Ovary (tissue), 9 donors: ENCODE results near the gene EEF1AKMT3. TPM values are rescaled to one million over a fixed set of nuclear protein-coding genes. Genes with fewer than 3 reads are reported as not detected.

Source experiments
- DNase-seq, 5 donors: peaks; one replicate each; pipeline ENCODE4 v3.0.0-alpha.2; 2019 to 2020
- H3K27ac ChIP-seq, 2 donors: fragments of 200-600 bp; one replicate each; pipeline versions ENCODE4 v1.5.1 to v1.8.0; 2019 to 2022
- H3K27me3 ChIP-seq: fragments of 200-600 bp; one replicate; pipeline ENCODE4 v1.8.0; 2022
- H3K36me3 ChIP-seq: fragments of 200-600 bp; sonication (generic); one replicate; pipeline ENCODE4 v1.5.1; 2019
- H3K4me1 ChIP-seq: one replicate; pipeline ENCODE4 v1.8.1; 2013; ENCODE audit warnings: mild to moderate bottlenecking, moderate library complexity; ENCODE audit not compliant: insufficient read depth
- H3K4me3 ChIP-seq: fragments of 200-600 bp; sonication (generic); one replicate; pipeline ENCODE4 v1.5.1; 2017
- H3K9me3 ChIP-seq, 2 donors: fragments of 200-600 bp in 1 of 2; sonication (generic) in 1 of 2; one replicate each; pipeline versions ENCODE4 v1.5.1 to v1.8.1; 2013 to 2019; ENCODE audit warnings: mild to moderate bottlenecking in 1 of 2, moderate library complexity in 1 of 2
- EP300 ChIP-seq: sonication (generic); formaldehyde crosslinking; IDR thresholded peaks from one replicate; pipeline ENCODE4 v1.6.1; 2017; ENCODE audit warnings: antibody characterized with exemption
- POLR2A ChIP-seq: fragments of 450-650 bp; IDR thresholded peaks from one replicate; pipeline ENCODE4 v1.6.1; 2017; ENCODE audit warnings: antibody characterized with exemption, mild to moderate bottlenecking, moderate library complexity
- WGBS, 3 donors: extraction: QIAGEN DNeasy Blood & Tissue Kit in 1 of 3; methylation state at CpG; one replicate each; pipeline versions ENCODE4 v1.1.5 to v1.1.7; 2013 to 2017; 5-methylcytosine and 5-hydroxymethylcytosine counted together
- intact Hi-C, 4 donors: fragments of 100-400 bp; cut with DNase I; formaldehyde crosslinking; loops; one replicate each; pipeline versions ENCODE4 v1.11.0 to v1.15.1; 2022 to 2023
- microRNA counts: library from miRNA; unstranded; fragments of <30 nt; microRNA quantifications from one replicate; lab custom pipeline; 2016
- microRNA-seq, 3 donors: library from miRNA; unstranded; fragments of <30 nt; microRNA quantifications; one replicate each; pipeline versions ENCODE4 to v1.2.0, GENCODE V29; 2019 to 2020
- polyA plus RNA-seq, 2 donors: library from polyadenylated mRNA; stranded (reverse); fragments of 200-250 nt in 1 of 2; fragments of 350-450 nt in 1 of 2; fragmentation: Illumina TruSeq in 1 of 2; extraction: RNeasy Lipid Tissue Mini Kit (QIAGEN cat#74804) in 1 of 2; gene quantifications; one replicate each; pipeline ENCODE4 v1.2.3, GENCODE V29; 2013 to 2014
- small RNA-seq: library from RNA; depleted of rRNA; stranded (forward); fragments of <200 nt; gene quantifications from one replicate; pipeline ENCODE3, GENCODE V24; 2016
- total RNA-seq, 7 donors: library from RNA; depleted of rRNA in 2 of 7; stranded (reverse); fragments of >200 nt in 2 of 7; fragmentation: NEBNext Ultra II Directional in 3 of 7; extraction: Animal tissue kit (Norgen Biotek cat#: 25700) in 3 of 7; gene quantifications; one replicate each; pipeline versions ENCODE4 v1.1.0 to v1.2.4, GENCODE V29; 2016 to 2023
- TF ChIP-seq, protein P1 (sequence below), 3 donors: fragments of 450-650 bp in 2 of 3; fragments of 200-600 bp in 1 of 3; IDR thresholded peaks; one replicate each; pipeline versions ENCODE4 v1.5.1 to v1.8.0; 2016 to 2022; ENCODE audit warnings: antibody characterized with exemption in 3 of 3, mild to moderate bottlenecking in 1 of 3
- donor health status: DM: no; HTN: no; CAD: no; lungs with moderate emphysema.
- donor health status: DM: no; HTN: no; CAD: no.
- donor health status: Bipolar disorder and iron deficiency.
- donor health status: DM: yes; HTN: yes; CAD: no.
- donor health status: DM: no; HTN: no; CAD: no.
- donor health status: DM: yes; HTN: yes; CAD: no.

EEF1AKMT3 gene
- total and polyA plus RNA-seq, 9 donors, result 10.4 to 18.0 (median 15.0) TPM

DNA sequence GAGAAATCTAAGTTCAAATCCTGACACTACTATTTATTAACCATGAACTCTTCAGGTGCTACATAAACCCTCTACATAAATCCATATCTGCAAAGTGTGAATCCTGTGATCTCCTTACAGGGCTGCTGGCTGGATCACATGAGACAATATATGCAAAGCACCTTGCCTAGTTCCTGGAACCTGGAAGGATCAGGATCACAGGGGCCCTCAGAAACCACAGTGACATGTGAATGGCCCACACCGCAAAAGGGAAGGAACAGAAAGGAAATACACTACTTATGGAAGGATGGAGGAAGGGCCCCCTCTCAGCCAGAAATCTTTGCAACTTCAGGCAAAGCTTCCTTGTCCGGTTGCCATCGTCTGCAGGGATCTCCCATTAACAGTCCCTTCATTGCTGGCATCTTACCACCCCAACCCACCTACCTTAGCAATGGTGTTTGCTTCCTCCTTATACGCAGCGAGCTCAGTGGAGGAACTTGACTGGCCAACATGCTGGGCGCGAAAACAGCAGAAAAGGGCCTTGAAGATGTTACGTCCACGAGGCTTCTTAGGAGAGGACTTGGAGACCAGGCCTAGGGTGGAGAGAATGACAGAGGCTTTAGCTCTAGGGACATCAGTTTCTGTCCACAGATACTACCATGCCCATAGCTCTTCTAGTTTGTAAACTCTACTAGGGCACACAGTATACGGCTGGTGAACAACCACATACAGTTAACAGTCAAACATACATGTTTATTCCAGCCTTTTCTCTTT is 56.8 kb downstream of the EEF1AKMT3 start:
- no peaks in the 10 kb centered on the region for H3K36me3 ChIP-seq
- DNase-seq, result no peak
- no peak overlapping the region for H3K4me3 ChIP-seq
- no peaks in the 10 kb centered on the region for H3K27me3 ChIP-seq
- no peak overlapping the region for H3K27ac ChIP-seq
- TF ChIP-seq, protein P1, sequence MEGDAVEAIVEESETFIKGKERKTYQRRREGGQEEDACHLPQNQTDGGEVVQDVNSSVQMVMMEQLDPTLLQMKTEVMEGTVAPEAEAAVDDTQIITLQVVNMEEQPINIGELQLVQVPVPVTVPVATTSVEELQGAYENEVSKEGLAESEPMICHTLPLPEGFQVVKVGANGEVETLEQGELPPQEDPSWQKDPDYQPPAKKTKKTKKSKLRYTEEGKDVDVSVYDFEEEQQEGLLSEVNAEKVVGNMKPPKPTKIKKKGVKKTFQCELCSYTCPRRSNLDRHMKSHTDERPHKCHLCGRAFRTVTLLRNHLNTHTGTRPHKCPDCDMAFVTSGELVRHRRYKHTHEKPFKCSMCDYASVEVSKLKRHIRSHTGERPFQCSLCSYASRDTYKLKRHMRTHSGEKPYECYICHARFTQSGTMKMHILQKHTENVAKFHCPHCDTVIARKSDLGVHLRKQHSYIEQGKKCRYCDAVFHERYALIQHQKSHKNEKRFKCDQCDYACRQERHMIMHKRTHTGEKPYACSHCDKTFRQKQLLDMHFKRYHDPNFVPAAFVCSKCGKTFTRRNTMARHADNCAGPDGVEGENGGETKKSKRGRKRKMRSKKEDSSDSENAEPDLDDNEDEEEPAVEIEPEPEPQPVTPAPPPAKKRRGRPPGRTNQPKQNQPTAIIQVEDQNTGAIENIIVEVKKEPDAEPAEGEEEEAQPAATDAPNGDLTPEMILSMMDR (IDR thresholded peaks at IDR 0.05), result no peak
- TF ChIP-seq POLR2A (no peak), EP300 (no peak)
- WGBS, 3 donors, result 54 to 60% (median 56%) methylated on average over 10 of the region's 10 CpGs
- H3K4me1 ChIP-seq, result peaks cover 31% of the 10 kb centered on the region
- intact Hi-C loops, result no loop called here
- no peaks in the 10 kb centered on the region for H3K9me3 ChIP-seq

- Histone ChIP-seq H3K27me3 (no peaks in the 10 kb centered on the region), H3K4me3 (no peak overlapping the region), H3K4me1 (peaks cover 39% of the 10 kb centered on the region), H3K36me3 (no peaks in the 10 kb centered on the region), H3K9me3 (no peaks in the 10 kb centered on the region), H3K27ac (no peak overlapping the region)
- WGBS, 3 donors, result 75 to 88% (median 82%) methylated on average over 2 of the region's 2 CpGs
- DNase-seq, result no peak
- intact Hi-C loops, result loop anchor here (2.0 to 10.0 kb wide), 5 partner anchors 14 to 67 kb away; partner anchors contain the start of gene TSFM (in 1 of the 4)
- TF ChIP-seq POLR2A, result no peak
- TF ChIP-seq, protein P1 (IDR thresholded peaks at IDR 0.05), result no peak
- TF ChIP-seq EP300, result no peak
Measured at GRCh38 chr12:57830393-57830792, 58.0 kb downstream of the EEF1AKMT3 start.

MicroRNA genes within 50 kb of the gene (microRNA counts, 767-probe panel; counts per million panel counts)
- 6,304 counts per million, percentile 98 among the panel's probes with 10 or more counts for microRNA hsa-miR-26a-5p (lab: Ali Mortazavi, UCI)

Small RNA genes within 50 kb of the gene (microRNA-seq; reads per million reads assigned to microRNA genes)
- gene MIR26A2 (156 to 353 (median 324) reads per million in 3 donors), gene MIR6759 (0 reads per million in 3 donors)

Small RNA genes within 50 kb of the gene (small RNA-seq; reads per million reads assigned to genes)
- 3.3 reads per million, percentile 77 among the genes with 10 or more reads in this experiment for gene MIR26A2
- gene RNU6-1083P, result not detected

Other genes with a start within 250 kb of the EEF1AKMT3 start
- gene MBD6, start 249.8 kb upstream of the EEF1AKMT3 start, total RNA-seq, result 100 to 1,000 TPM in 2 of 7 donors, 10 to 100 TPM in 5; 25.2 to 122 (median 79.7) TPM
- gene MBD6, start 249.8 kb upstream of the EEF1AKMT3 start, polyA plus RNA-seq, result 10 to 100 TPM; 18.1 to 35.0 TPM
- gene DCTN2, start 225.4 kb upstream of the EEF1AKMT3 start, total RNA-seq, result 100 to 1,000 TPM in 1 of 7 donors, 10 to 100 TPM in 6; 70.7 to 100 (median 97.4) TPM
- gene DCTN2, start 225.4 kb upstream of the EEF1AKMT3 start, polyA plus RNA-seq, result 100 to 1,000 TPM; 128 to 226 TPM
- gene KIF5A, start 222.6 kb upstream of the EEF1AKMT3 start, total RNA-seq, result under 1 TPM in 6 of 7 donors, not detected in 1; 0.08 to 0.48 (median 0.30) TPM
- gene KIF5A, start 222.6 kb upstream of the EEF1AKMT3 start, polyA plus RNA-seq, result under 1 TPM; 0.15 to 0.48 TPM
- 10 to 100 TPM; 16.9 to 30.4 (median 21.2) TPM for gene PIP4K2C, start 181.4 kb upstream of the EEF1AKMT3 start, total RNA-seq
- 10 to 100 TPM; 13.1 to 42.0 TPM for gene PIP4K2C, start 181.4 kb upstream of the EEF1AKMT3 start, polyA plus RNA-seq
- 10 to 100 TPM; 50.0 to 75.2 (median 57.8) TPM for gene DTX3, start 167.8 kb upstream of the EEF1AKMT3 start, total RNA-seq
- gene DTX3, start 167.8 kb upstream of the EEF1AKMT3 start, polyA plus RNA-seq, result 10 to 100 TPM; 37.9 to 56.2 TPM
- gene ARHGEF25, start 161.2 kb upstream of the EEF1AKMT3 start, total RNA-seq, result 10 to 100 TPM; 22.1 to 48.4 (median 37.1) TPM
- gene ARHGEF25, start 161.2 kb upstream of the EEF1AKMT3 start, polyA plus RNA-seq, result 10 to 100 TPM; 47.4 to 48.8 TPM
- 1 to 10 TPM in 1 of 7 donors, under 1 TPM in 6; 0.28 to 1.5 (median 0.56) TPM for gene B4GALNT1, start 139.4 kb upstream of the EEF1AKMT3 start, total RNA-seq
- gene B4GALNT1, start 139.4 kb upstream of the EEF1AKMT3 start, polyA plus RNA-seq, result 1 to 10 TPM in 1 of 2 donors, under 1 TPM in 1; 0.22 to 1.3 TPM
- gene OS9, start 78.5 kb upstream of the EEF1AKMT3 start, total RNA-seq, result 100 to 1,000 TPM; 128 to 227 (median 200) TPM
- gene OS9, start 78.5 kb upstream of the EEF1AKMT3 start, polyA plus RNA-seq, result 100 to 1,000 TPM; 197 to 387 TPM
- gene AGAP2, start 33.9 kb upstream of the EEF1AKMT3 start, total RNA-seq, result under 1 TPM; 0.34 to 0.99 (median 0.60) TPM
- 1 to 10 TPM in 1 of 2 donors, under 1 TPM in 1; 0.33 to 1.3 TPM for gene AGAP2, start 33.9 kb upstream of the EEF1AKMT3 start, polyA plus RNA-seq
- 10 to 100 TPM; 27.7 to 64.0 (median 32.5) TPM for gene TSPAN31, start 27.6 kb upstream of the EEF1AKMT3 start, total RNA-seq
- gene TSPAN31, start 27.6 kb upstream of the EEF1AKMT3 start, polyA plus RNA-seq, result 10 to 100 TPM; 44.0 to 63.7 TPM
- gene CDK4, start 20.3 kb upstream of the EEF1AKMT3 start, total RNA-seq, result 100 to 1,000 TPM; 111 to 175 (median 122) TPM
- gene CDK4, start 20.3 kb upstream of the EEF1AKMT3 start, polyA plus RNA-seq, result 100 to 1,000 TPM in 1 of 2 donors, 10 to 100 TPM in 1; 82.7 to 127 TPM
- 10 to 100 TPM in 1 of 7 donors, 1 to 10 TPM in 6; 5.0 to 15.2 (median 7.7) TPM for gene MARCHF9, start 17.5 kb upstream of the EEF1AKMT3 start, total RNA-seq
- gene MARCHF9, start 17.5 kb upstream of the EEF1AKMT3 start, polyA plus RNA-seq, result 1 to 10 TPM; 5.0 to 7.9 TPM
- 1 to 10 TPM in 4 of 7 donors, under 1 TPM in 3; 0.12 to 2.5 (median 1.0) TPM for gene CYP27B1, start 5.5 kb upstream of the EEF1AKMT3 start, total RNA-seq
- gene CYP27B1, start 5.5 kb upstream of the EEF1AKMT3 start, polyA plus RNA-seq, result under 1 TPM; 0.18 to 0.30 TPM
- 10 to 100 TPM in 6 of 7 donors, 1 to 10 TPM in 1; 5.7 to 48.6 (median 26.4) TPM for gene METTL1, start 509 bp upstream of the EEF1AKMT3 start, total RNA-seq
- 10 to 100 TPM; 10.6 to 29.3 TPM for gene METTL1, start 509 bp upstream of the EEF1AKMT3 start, polyA plus RNA-seq
- gene TSFM, start 10.2 kb downstream of the EEF1AKMT3 start, total RNA-seq, result 10 to 100 TPM; 13.2 to 23.0 (median 20.1) TPM
- gene TSFM, start 10.2 kb downstream of the EEF1AKMT3 start, polyA plus RNA-seq, result 10 to 100 TPM; 17.5 to 28.1 TPM
- gene AVIL, start 46.1 kb downstream of the EEF1AKMT3 start, total RNA-seq, result 1 to 10 TPM; 1.4 to 5.3 (median 4.7) TPM
- 1 to 10 TPM; 2.9 to 8.1 TPM for gene AVIL, start 46.1 kb downstream of the EEF1AKMT3 start, polyA plus RNA-seq
- gene CTDSP2, start 74.1 kb downstream of the EEF1AKMT3 start, total RNA-seq, result 100 to 1,000 TPM in 6 of 7 donors, 10 to 100 TPM in 1; 73.1 to 212 (median 189) TPM
- 100 to 1,000 TPM in 1 of 2 donors, 10 to 100 TPM in 1; 94.8 to 165 TPM for gene CTDSP2, start 74.1 kb downstream of the EEF1AKMT3 start, polyA plus RNA-seq
- gene ATP23, start 169.0 kb downstream of the EEF1AKMT3 start, total RNA-seq, result 1 to 10 TPM; 2.7 to 5.5 (median 5.1) TPM
- gene ATP23, start 169.0 kb downstream of the EEF1AKMT3 start, polyA plus RNA-seq, result 1 to 10 TPM; 3.6 to 4.0 TPM